HEK293 (cell line): Measurements from ENCODE around the gene SPAG5.

ENCODE experiments used
- BCL11B ChIP-seq: fragments of 450-650 bp; formaldehyde crosslinking; IDR thresholded peaks from 2 replicates; pipeline ENCODE4 v1.5.1; 2016; ENCODE audit warnings: low read depth, missing biosample characterization, missing genetic modification characterization
- MYNN ChIP-seq: fragments of 450-650 bp; formaldehyde crosslinking; IDR thresholded peaks from 2 replicates; pipeline ENCODE4 v1.5.1; 2016; ENCODE audit warnings: missing biosample characterization, missing genetic modification characterization, borderline replicate concordance
- OVOL3 ChIP-seq: fragments of 450-650 bp; formaldehyde crosslinking; IDR thresholded peaks from 2 replicates; pipeline ENCODE4 v1.5.1; 2016; ENCODE audit warnings: missing biosample characterization, missing genetic modification characterization
- PRDM2 ChIP-seq: fragments of 450-650 bp; formaldehyde crosslinking; IDR thresholded peaks from 2 replicates; pipeline ENCODE4 v1.5.1; 2016; ENCODE audit warnings: missing biosample characterization, missing genetic modification characterization, borderline replicate concordance
- RBAK ChIP-seq: fragments of 450-650 bp; formaldehyde crosslinking; IDR thresholded peaks from 2 replicates; pipeline ENCODE4 v1.5.1; 2016; ENCODE audit warnings: missing biosample characterization, missing genetic modification characterization
- SP2 ChIP-seq: fragments of 450-650 bp; formaldehyde crosslinking; IDR thresholded peaks from 2 replicates; pipeline ENCODE4 v1.5.1; 2016; ENCODE audit warnings: missing biosample characterization, missing genetic modification characterization
- ZBTB10 ChIP-seq: fragments of 450-650 bp; formaldehyde crosslinking; IDR thresholded peaks from 2 replicates; pipeline ENCODE4 v1.5.1; 2016; ENCODE audit warnings: missing biosample characterization, missing genetic modification characterization
- ZBTB17 ChIP-seq: fragments of 450-650 bp; formaldehyde crosslinking; IDR thresholded peaks from 2 replicates; pipeline ENCODE4 v1.5.1; 2016; ENCODE audit warnings: missing biosample characterization, missing genetic modification characterization
- ZBTB6 ChIP-seq: fragments of 450-650 bp; formaldehyde crosslinking; IDR thresholded peaks from 2 replicates; pipeline ENCODE4 v1.5.1; 2017; ENCODE audit warnings: missing biosample characterization, missing genetic modification characterization
- ZBTB7A ChIP-seq: fragments of 450-650 bp; formaldehyde crosslinking; IDR thresholded peaks from 2 replicates; pipeline ENCODE4 v1.5.1; 2016; ENCODE audit warnings: low read depth, missing biosample characterization, missing genetic modification characterization
- ZFP3 ChIP-seq: fragments of 450-650 bp; formaldehyde crosslinking; IDR thresholded peaks from 2 replicates; pipeline ENCODE4 v1.5.1; 2016; ENCODE audit warnings: low read depth, missing biosample characterization, missing genetic modification characterization
- ZNF155 ChIP-seq: fragments of 450-650 bp; formaldehyde crosslinking; IDR thresholded peaks from 2 replicates; pipeline ENCODE4 v1.5.1; 2016; ENCODE audit warnings: missing biosample characterization, missing genetic modification characterization
- ZNF24 ChIP-seq: fragments of 450-650 bp; formaldehyde crosslinking; IDR thresholded peaks from 2 replicates; pipeline ENCODE4 v1.5.1; 2016; ENCODE audit warnings: missing biosample characterization, missing genetic modification characterization
- ZNF311 ChIP-seq: fragments of 450-650 bp; formaldehyde crosslinking; IDR thresholded peaks from 2 replicates; pipeline ENCODE4 v1.5.1; 2017; ENCODE audit warnings: missing biosample characterization, missing genetic modification characterization, borderline replicate concordance
- ZNF350 ChIP-seq: fragments of 450-650 bp; formaldehyde crosslinking; IDR thresholded peaks from 2 replicates; pipeline ENCODE4 v1.5.0; 2017; ENCODE audit warnings: missing biosample characterization, mild to moderate bottlenecking, missing genetic modification characterization
- ZNF488 ChIP-seq: fragments of 450-650 bp; formaldehyde crosslinking; IDR thresholded peaks from 2 replicates; pipeline ENCODE4 v1.5.1; 2016; ENCODE audit warnings: missing biosample characterization, missing genetic modification characterization
- ZNF621 ChIP-seq: fragments of 450-650 bp; formaldehyde crosslinking; IDR thresholded peaks from 2 replicates; pipeline ENCODE4 v1.5.1; 2017; ENCODE audit warnings: missing biosample characterization, missing genetic modification characterization
- ZNF639 ChIP-seq: fragments of 450-650 bp; formaldehyde crosslinking; IDR thresholded peaks from 2 replicates; pipeline ENCODE4 v1.5.1; 2016; ENCODE audit warnings: missing biosample characterization, missing genetic modification characterization
- ZNF701 ChIP-seq: fragments of 450-650 bp; formaldehyde crosslinking; IDR thresholded peaks from 2 replicates; pipeline ENCODE4 v1.5.1; 2016; ENCODE audit warnings: missing biosample characterization, missing genetic modification characterization
- ZNF707 ChIP-seq: fragments of 450-650 bp; formaldehyde crosslinking; IDR thresholded peaks from 2 replicates; pipeline ENCODE4 v1.5.1; 2016; ENCODE audit warnings: missing biosample characterization, missing genetic modification characterization
- ZNF777 ChIP-seq: fragments of 450-650 bp; formaldehyde crosslinking; IDR thresholded peaks from 2 replicates; pipeline ENCODE4 v1.5.1; 2017; ENCODE audit warnings: missing biosample characterization, missing genetic modification characterization, borderline replicate concordance
- ZNF785 ChIP-seq: fragments of 450-650 bp; formaldehyde crosslinking; IDR thresholded peaks from 2 replicates; pipeline ENCODE4 v1.5.1; 2016; ENCODE audit warnings: missing biosample characterization, missing genetic modification characterization
- ZNF791 ChIP-seq: fragments of 450-650 bp; formaldehyde crosslinking; IDR thresholded peaks from 2 replicates; pipeline ENCODE4 v1.5.1; 2016; ENCODE audit warnings: missing biosample characterization, missing genetic modification characterization
- ZSCAN18 ChIP-seq: fragments of 450-650 bp; formaldehyde crosslinking; IDR thresholded peaks from 2 replicates; pipeline ENCODE4 v1.5.1; 2016; ENCODE audit warnings: missing biosample characterization, missing genetic modification characterization

The SPAG5 gene

GRCh38 chr17:28599311-28600184 lies 723 bp upstream of the SPAG5 start (continued):
- no peak for TF ChIP-seq ZNF488
- TF ChIP-seq ZNF621 (tag by site-specific recombination), result no peak
- TF ChIP-seq ZNF311 (tag by site-specific recombination), result no peak
- TF ChIP-seq ZFP3 (tag by site-specific recombination), result no peak
- no peak for TF ChIP-seq MYNN (tag by site-specific recombination)
- TF ChIP-seq ZNF155 (tag by site-specific recombination), result no peak
- no peak for TF ChIP-seq ZNF785
- TF ChIP-seq ZNF639 (tag by site-specific recombination), result peak; percentile 65; the same call in 1 of the 2 replicates
- TF ChIP-seq ZBTB7A, result no peak
- TF ChIP-seq ZNF350 (tag by site-specific recombination), result no peak
- TF ChIP-seq PRDM2 (tag by site-specific recombination), result no peak
- no peak for TF ChIP-seq ZNF707 (tag by site-specific recombination)
- TF ChIP-seq OVOL3 (tag by site-specific recombination), result no peak
- TF ChIP-seq ZNF777, result no peak
- TF ChIP-seq ZBTB17 (tag by site-specific recombination), result 0 out of 2 replicates have a peak, but pooled peaks have one; percentile 8
- TF ChIP-seq ZNF791 (tag by site-specific recombination), result no peak
- TF ChIP-seq ZBTB10 (tag by site-specific recombination), result no peak
- no peak for TF ChIP-seq RBAK
- TF ChIP-seq ZBTB6 (tag by site-specific recombination), result no peak
- TF ChIP-seq ZNF24 (tag by site-specific recombination), result peak; percentile 81; the same call in 1 of the 2 replicates
- 0 out of 2 replicates have a peak, but pooled peaks have one; percentile 27 for TF ChIP-seq BCL11B
- no peak for TF ChIP-seq SP2 (tag by site-specific recombination)
- TF ChIP-seq ZNF701 (tag by site-specific recombination), result no peak
- no peak for TF ChIP-seq ZSCAN18 (tag by site-specific recombination)
